Stimulated activated CD4-positive, alpha-beta T cell treated with anti-CD3 and anti-CD28 coated beads, Interleukin-2, amount 100 ng/mL, for 48 hours (primary cell): ENCODE data around the gene LIPM.

Source experiments
- DNase-seq, 2 donors: peaks; one replicate each; pipeline ENCODE4 v3.0.0-alpha.2; 2020

The LIPM gene

DNA sequence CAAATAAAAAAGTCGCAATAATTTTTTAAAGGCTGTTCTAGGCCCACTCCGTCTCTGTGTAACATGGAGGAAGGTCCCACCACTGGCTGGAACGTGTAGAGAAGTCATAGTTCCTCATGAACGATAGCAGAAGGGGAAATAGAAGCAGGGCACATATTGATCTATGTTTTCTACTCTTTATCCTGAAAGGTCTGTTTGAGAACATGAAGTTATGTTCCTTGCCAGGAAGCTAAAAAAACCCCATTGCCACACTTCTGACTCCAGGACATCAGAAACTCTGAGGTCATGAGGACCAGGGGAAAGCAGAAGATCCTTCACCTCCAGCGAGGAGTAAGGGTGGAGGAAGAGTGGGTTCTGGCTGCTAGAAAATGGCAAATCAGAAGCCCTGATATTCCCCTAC, 38.4 kb downstream of the LIPM start:
- no peak for DNase-seq

DNA sequence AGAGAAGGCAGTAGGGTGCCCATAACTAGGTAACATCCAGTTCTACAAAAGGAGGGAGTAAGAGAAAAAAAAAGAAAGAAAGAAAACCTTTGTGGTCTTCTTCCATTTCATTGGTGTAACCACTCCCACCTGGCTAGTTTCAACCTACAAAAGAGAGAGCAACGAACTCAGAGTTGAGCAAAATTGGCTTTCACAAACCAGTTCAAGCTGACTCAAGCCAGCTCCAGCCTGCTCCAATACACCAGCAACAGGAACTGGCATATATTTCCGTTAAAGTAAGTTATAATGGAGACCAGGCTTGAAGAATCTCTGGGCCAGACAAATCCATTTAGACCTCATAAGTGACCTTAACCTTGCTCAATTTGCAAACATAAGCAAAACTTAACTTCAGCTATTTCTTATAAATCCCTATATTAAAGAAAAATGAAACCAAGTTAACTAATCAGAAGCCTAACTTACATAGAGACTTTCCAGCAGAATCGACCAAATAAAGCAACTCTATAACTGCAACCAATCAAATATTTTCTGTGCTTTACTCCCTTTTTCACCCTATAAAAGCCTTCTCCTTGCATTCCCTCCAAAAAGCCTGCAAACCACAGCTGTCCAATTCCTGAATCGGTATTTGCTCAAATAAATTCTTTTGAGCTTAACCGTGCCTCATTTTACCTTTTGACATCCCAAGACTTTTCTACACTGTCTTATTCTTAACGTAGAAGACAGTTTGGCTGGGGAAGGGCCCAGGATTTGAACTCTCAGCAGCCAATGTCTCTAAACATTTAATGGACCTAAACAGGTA, 39.0 kb downstream of the LIPM start:
- DNase-seq = no peak

DNA sequence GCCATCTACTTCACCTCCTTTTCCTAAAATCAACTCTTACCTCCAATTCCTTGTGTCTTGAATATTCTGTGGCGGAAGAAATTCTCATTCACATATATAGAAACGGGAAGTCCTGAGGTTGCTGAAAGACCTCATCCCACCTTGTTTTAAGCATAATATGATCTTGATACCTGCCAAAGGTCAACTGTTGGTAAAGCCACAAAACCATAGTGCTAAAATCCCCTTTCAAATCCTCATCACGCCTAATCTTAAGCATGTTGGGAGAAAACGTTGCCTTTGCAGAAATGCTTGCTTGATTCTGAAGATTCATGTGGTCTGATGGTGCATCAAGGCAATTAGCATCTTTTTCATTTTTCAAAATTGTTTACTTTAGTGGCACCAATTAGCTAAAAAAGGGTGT, 40.6 kb downstream of the LIPM start:
- no peak for DNase-seq

DNA sequence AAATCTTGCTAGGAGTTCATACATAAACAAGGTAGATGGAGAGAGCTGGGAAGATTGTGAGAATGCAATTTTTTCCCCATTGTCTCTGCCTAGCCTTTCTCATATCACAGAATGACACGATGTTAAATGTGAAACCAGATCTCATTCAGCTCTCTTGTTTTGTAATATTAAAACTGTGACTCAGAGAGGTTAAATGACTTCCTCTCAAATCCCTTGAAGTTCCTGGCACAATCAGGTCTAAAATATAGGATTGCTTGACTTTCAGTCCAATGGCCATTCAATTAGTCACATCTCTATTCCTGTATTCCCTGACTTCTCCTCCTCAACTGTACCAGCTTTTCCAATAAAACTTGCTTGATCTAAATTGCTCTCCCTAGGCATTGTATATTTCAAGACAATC, 46.0 kb downstream of the LIPM start:
- no peak for DNase-seq

DNA sequence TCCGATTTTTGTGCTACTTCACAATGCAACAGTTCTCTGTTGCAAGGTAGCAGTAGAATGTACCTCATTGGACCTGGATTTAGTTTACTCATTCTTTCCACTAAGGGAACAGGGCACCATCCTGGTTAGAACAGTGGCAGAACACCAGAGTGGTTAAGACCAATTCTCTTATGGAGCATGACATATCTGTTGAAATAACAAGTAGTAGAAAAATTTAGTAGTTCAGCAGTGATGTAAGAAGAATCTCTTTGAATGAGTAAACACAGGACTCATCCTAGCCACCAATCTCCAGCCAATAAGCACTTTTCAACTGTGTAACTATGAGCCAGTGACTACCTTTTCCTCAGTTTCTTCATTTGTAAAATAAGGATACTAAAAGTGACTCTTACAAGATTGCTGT, 46.7 kb downstream of the LIPM start:
- DNase-seq = no peak

DNA sequence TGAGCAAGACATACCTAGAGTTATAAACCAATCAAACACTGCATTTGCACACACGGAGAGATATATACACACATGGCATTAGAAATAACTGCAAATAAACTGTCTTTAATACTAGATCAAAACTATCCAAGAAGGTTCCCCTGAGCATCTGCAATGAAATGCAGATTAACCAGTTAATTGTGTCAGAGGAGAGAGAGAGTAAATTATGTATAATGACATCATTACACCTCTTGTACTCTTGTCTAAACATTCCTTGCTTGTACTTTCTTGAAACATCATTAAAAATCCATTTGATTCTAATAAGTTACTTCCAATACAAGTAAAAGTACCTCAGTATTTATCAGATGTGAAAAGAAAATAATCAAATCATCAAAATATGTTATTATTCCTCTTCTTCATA, 48.2 kb downstream of the LIPM start:
- DNase-seq = no peak

DNA sequence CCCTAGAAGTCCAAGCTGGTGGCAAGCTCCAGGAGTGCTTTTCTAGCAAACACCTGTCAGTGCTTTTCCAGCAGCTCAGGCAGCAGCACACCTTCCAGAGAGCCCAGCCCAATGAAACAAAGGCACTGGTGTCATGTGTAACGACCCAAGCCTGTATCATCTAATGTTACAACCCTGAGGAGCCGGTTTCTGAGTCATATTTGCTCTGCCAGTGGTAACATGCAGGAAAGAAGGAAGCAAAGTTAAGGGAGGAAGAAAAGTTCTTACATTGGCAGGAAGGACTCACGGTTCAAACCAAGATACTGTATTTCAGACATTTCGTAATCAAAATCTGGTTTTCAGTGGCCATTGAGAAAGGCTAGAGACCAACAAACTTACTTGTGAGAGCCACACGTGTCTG, 49.2 kb downstream of the LIPM start, which contains the start of gene ANKRD22:
Gene ANKRD22 (minus strand): TSS at position 139 of the 400 bp plus-strand sequence. CDS start 237 bp downstream, outside the sequence.
- DNase-seq = no peak

DNA sequence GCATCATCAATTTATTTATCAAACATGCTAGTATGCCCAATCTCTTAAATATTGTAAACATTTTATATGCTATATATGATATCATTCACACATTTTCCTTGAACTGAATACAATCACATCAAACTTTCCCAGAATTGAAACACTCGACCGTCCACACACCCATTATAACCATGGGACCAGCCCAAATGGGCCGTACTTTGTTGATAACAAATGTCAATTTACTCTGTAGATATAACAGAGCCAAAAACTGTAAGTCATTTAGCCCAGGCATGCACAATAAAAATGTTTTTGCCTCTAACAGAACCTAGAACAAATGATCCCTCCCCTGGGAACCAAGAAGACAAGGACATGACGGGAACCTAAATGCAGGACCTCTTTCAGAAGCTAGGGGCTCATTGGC, 49.8 kb downstream of the LIPM start:
- DNase-seq = no peak

DNA sequence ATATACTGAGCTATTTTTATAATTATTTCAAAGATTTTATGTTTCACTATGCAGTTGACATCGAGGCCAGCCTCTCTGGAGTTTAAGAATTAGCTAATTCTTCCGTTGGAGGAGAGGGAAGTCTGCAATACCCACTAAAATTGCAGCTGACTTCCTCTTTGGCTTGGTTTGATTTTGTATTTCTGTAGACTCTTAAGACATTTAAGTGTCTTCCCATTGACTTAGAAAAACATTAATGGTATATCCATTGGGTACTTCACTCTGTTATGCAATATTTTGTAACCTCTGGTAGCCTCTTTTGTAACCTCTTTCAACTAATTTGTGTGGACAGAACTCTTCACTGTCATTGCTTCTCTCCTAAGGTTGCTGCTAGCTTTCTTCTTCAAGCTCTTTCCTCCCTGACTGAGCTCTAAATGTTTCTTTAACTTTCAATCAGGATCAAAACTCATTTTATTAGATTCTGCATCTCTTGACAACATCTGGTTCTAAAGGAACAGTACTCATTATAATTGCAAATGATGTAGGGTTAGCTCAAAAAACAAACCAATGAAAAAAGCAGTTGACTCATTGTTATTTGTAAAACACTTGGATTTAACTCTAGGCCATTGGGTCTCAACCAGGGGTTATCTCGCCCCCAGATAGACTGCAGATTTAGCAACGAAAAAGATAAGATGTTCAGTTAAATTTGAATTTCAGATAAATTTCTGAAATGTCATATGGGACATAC, 50.8 kb downstream of the LIPM start:
- DNase-seq = no peak

DNA sequence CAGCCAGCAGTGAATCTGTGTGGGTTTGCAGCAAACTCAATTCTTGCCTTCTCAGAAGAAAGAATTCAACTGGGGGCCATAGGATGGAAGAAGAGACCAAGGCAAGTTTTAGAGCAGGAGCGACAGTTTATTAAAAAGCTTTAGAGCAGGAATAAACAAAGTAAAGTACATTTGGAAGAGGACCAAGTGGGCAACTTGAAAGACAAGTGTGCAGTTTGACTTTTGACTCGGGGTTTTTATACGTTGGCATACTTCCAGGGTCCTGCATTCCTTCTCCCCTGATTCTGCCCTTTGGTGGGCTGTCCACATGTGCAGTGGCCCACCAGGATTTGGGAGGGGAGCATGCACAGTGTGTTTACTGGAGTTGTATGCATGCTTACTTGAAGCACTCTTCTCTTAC, 52.2 kb downstream of the LIPM start:
- no peak for DNase-seq

DNA sequence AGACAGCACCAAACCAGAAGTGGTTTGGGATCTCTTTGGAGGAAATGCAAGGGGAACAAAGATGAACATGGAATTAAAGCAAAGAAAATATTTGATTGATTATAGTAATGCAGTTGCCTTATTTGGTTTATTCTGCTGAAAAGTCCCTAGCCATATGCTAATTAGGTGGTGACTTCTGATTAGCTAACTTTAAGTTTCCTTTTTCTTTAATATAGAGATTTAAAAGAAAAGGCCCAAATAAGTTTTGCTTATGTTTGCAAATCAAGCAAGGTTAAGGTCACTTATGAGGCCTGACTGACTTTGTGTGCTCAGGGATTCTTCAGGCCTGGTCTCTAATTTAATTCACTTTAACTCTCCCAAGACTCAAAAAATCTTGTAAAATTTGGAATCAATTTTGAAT, 55.3 kb downstream of the LIPM start:
- DNase-seq = no peak

DNA sequence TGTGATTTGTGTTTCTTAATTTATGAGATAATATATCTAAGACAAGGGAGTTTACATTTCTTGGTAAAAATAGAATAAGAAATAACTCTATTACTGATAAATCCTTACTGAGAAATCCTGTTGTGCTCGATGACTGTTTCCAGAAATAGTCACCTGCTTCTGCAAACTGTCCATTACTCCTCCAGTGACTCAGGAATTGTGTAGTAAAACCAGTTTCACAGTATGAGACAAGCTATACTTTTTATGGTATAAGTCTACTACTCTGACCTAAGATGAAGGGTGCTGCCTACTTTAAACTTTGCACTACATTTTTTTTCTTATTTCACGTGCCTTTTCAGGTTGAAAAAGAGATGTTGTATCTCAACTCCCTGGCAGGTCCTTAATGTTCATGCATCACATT, 56.0 kb downstream of the LIPM start:
- no peak for DNase-seq

DNA sequence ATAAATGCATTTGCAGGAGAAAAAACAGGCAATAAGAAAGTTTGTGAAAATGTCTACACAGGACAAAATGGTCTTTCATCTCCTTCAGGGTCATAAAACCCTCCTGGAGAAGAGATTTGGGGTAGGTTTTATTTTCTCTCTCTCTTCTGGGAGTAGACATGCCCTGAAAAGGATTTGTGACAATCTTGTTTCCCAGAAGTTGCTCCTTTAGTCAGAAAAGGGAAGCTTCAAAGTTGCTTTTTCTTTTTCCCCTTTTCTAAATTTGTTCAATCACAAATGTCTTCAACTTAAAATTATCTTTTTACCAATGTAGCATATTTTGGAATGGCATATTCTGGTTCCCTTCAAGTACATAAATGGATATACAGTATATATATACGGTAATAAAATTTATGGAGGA, 58.5 kb downstream of the LIPM start:
- DNase-seq = no peak

DNA sequence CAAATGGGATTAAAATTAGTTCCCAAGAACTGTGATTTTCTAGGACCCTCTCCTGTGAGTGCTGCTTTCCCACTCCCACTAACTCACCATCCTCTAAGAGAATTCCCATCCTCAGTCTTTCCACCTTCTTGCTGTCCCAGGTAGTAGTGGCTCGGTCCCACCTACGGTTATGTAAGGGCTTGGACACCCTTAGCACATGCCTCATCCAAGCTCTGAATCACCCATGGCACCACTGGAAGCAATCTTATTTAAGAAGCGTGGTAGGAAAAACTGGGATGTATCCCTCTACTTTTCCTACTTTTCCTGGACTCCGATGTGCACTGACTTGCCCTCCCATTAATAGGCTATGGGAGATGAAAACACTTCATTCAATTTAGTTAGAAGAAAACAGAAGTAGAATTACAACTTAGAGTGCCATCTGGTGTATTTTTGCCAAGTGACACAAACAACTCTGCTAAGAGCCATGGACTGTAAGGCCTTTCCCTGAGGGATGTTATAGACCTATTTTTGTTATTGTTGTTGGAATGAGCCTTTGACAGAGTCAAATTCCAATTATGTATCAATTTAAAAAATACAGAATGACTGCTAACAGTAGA, 62.8 kb downstream of the LIPM start:
- no peak for DNase-seq

DNA sequence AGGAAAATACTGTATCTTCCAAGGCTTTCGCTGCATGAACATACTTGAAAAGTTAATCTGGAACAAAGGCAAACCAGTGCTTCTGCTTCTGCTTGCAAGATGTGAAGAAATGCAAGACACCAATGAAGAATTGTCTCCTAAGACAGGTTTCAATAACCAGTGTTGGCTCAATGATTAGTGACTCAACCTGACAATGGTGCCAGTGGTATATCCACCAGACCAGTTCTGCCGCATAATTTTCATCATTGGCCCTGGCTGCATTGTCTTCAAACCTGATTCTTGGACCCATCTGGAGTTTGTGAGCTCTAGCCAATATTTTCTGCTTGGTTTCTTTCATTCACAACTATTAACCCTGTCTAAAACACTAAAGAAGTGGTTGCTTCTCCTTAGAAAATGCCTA, 63.9 kb downstream of the LIPM start:
- no peak for DNase-seq

DNA sequence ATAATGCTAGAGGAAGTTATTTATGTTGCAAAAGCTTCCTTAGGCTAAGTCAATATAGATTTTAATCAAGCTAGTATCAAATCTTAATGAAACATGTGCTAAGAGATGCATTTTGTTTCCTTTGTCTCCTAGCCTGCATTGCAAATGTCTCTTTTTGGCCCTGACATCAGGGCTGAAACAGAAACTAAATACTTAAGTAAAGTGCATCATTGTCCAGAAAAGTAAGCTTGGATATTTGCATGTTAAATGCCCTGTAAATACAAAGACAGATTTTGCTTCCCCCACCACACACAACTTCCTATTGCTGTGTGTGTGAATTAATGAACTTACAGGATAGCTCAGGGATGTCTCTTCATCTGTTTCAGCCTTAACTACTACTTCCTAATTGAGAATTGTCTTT, 67.6 kb downstream of the LIPM start:
- no peak for DNase-seq
